H9 (cell line): ENCODE data around the gene NPTXR. TPM values are rescaled to one million over a fixed set of nuclear protein-coding genes. Genes with fewer than 3 reads are reported as not detected.

Experiments used
- DNase-seq: peaks from one replicate; pipeline ENCODE4 v3.0.0-alpha.2; 2017
- H2AFZ ChIP-seq: one replicate; pipeline ENCODE4 v1.6.1; 2013; ENCODE audit warnings: mild to moderate bottlenecking, low read length, control low read depth, moderate library complexity
- H2AK5ac ChIP-seq: 2 replicates; pipeline ENCODE4 v1.6.1; 2013; ENCODE audit warnings: low read length, control low read depth, mixed read lengths; ENCODE audit not compliant: insufficient read length
- H2BK120ac ChIP-seq: one replicate; pipeline ENCODE4 v1.6.1; 2013; ENCODE audit warnings: low read depth, mild to moderate bottlenecking, low read length, control low read depth, inconsistent platforms; ENCODE audit not compliant: poor library complexity, severe bottlenecking
- H2BK12ac ChIP-seq: 2 replicates; pipeline ENCODE4 v1.6.1; 2013; ENCODE audit warnings: low read length, control low read depth, mixed read lengths, low read depth; ENCODE audit not compliant: insufficient read length
- H2BK15ac ChIP-seq: 2 replicates; pipeline ENCODE4 v1.6.1; 2013; ENCODE audit warnings: low read depth, low read length, control low read depth
- H2BK20ac ChIP-seq: one replicate; pipeline ENCODE4 v1.6.1; 2013; ENCODE audit warnings: low read depth, mild to moderate bottlenecking, low read length, control low read depth, inconsistent platforms; ENCODE audit not compliant: poor library complexity, severe bottlenecking
- H2BK5ac ChIP-seq: 2 replicates; pipeline ENCODE4 v1.6.1; 2013; ENCODE audit warnings: low read length, control low read depth, mixed read lengths; ENCODE audit not compliant: insufficient read length
- H3K14ac ChIP-seq: 2 replicates; pipeline ENCODE4 v1.6.1; 2013; ENCODE audit warnings: low read length, control low read depth; ENCODE audit not compliant: insufficient read depth
- H3K18ac ChIP-seq: 2 replicates; pipeline ENCODE4 v1.6.1; 2013; ENCODE audit warnings: low read depth, mild to moderate bottlenecking, mixed read lengths, low read length, control low read depth; ENCODE audit not compliant: insufficient read length
- H3K23ac ChIP-seq: 2 replicates; pipeline ENCODE4 v1.6.1; 2013; ENCODE audit warnings: low read length, control low read depth, mixed read lengths, low read depth; ENCODE audit not compliant: insufficient read length
- H3K23me2 ChIP-seq: 2 replicates; pipeline ENCODE4 v1.6.1; 2013; ENCODE audit warnings: low read depth, mild to moderate bottlenecking, mixed read lengths, low read length, control low read depth; ENCODE audit not compliant: insufficient read length, poor library complexity, severe bottlenecking
- H3K27ac ChIP-seq: 2 replicates; pipeline ENCODE4 v1.5.1; 2013; ENCODE audit warnings: low read length, control low read depth, mixed read lengths, low read depth; ENCODE audit not compliant: insufficient read length
- H3K27me3 ChIP-seq: 2 replicates; pipeline ENCODE4 v1.6.1; 2013; ENCODE audit warnings: low read length, control low read depth, inconsistent platforms; ENCODE audit not compliant: insufficient read depth
- H3K4ac ChIP-seq: 2 replicates; pipeline ENCODE4 v1.6.1; 2013; ENCODE audit warnings: low read depth, mild to moderate bottlenecking, control low read depth, inconsistent platforms, low read length, moderate library complexity
- H3K4me1 ChIP-seq: 2 replicates; pipeline ENCODE4 v1.6.1; 2013; ENCODE audit warnings: low read length, control low read depth, inconsistent platforms; ENCODE audit not compliant: insufficient read depth
- H3K4me2 ChIP-seq: 2 replicates; pipeline ENCODE4 v1.6.1; 2013; ENCODE audit warnings: low read length, control low read depth, mixed read lengths; ENCODE audit not compliant: insufficient read length, insufficient read depth
- H3K56ac ChIP-seq: 2 replicates; pipeline ENCODE4 v1.6.1; 2013; ENCODE audit warnings: low read depth, mild to moderate bottlenecking, mixed read lengths, low read length, control low read depth; ENCODE audit not compliant: insufficient read length
- H3K79me1 ChIP-seq: 2 replicates; pipeline ENCODE4 v1.6.1; 2013; ENCODE audit warnings: low read depth, mild to moderate bottlenecking, moderate library complexity, low read length, control low read depth, inconsistent platforms; ENCODE audit not compliant: insufficient read depth, poor library complexity, severe bottlenecking
- H3K79me2 ChIP-seq: 2 replicates; pipeline ENCODE4 v1.6.1; 2013; ENCODE audit warnings: low read length, control low read depth, inconsistent platforms; ENCODE audit not compliant: insufficient read depth
- H3K9ac ChIP-seq: 2 replicates; pipeline ENCODE4 v1.6.1; 2013; ENCODE audit warnings: low read length, control low read depth, mixed read lengths; ENCODE audit not compliant: insufficient read length; ENCODE audit errors: extremely low read depth
- H3K9me3 ChIP-seq: one replicate; pipeline ENCODE4 v1.6.1; 2013; ENCODE audit warnings: low read depth, low read length, inconsistent platforms; ENCODE audit not compliant: control insufficient read depth
- H3T11ph ChIP-seq: one replicate; pipeline ENCODE4 v1.6.1; 2013; ENCODE audit warnings: mild to moderate bottlenecking, low read length, control low read depth, inconsistent platforms
- H4K20me1 ChIP-seq: one replicate; pipeline ENCODE4 v1.6.1; 2013; ENCODE audit not compliant: control insufficient read depth, insufficient read length, insufficient read depth
- H4K5ac ChIP-seq: 2 replicates; pipeline ENCODE4 v1.6.1; 2013; ENCODE audit warnings: low read depth, mild to moderate bottlenecking, mixed read lengths, low read length, control low read depth; ENCODE audit not compliant: insufficient read length
- H4K8ac ChIP-seq: replicated peaks from 2 replicates; pipeline ENCODE4 v1.6.1; 2013; ENCODE audit warnings: low read length, control low read depth, mixed read lengths, low read depth; ENCODE audit not compliant: insufficient read length
- H4K91ac ChIP-seq: 2 replicates; pipeline ENCODE4 v1.6.1; 2013; ENCODE audit warnings: low read depth, mild to moderate bottlenecking, moderate library complexity, mixed read lengths, low read length, control low read depth; ENCODE audit not compliant: insufficient read length
- H3K27ac Mint-ChIP-seq, 3 experiments: 2 replicates in 2 of 3; 3 replicates in 1 of 3; pipeline ENCODE4 v1.8.0; 2020 to 2021; ENCODE audit warnings: mixed read lengths in 3 of 3, mild to moderate bottlenecking in 1 of 3, moderate library complexity in 1 of 3
- H3K27me3 Mint-ChIP-seq: 2 replicates; pipeline ENCODE4 v1.8.0; 2021; ENCODE audit warnings: low read depth, mild to moderate bottlenecking, moderate library complexity, mixed read lengths
- H3K36me3 Mint-ChIP-seq, 3 experiments: 2 replicates in 2 of 3; 3 replicates in 1 of 3; pipeline ENCODE4 v1.8.0; 2020 to 2021; ENCODE audit warnings: low read depth in 3 of 3, mixed read lengths in 3 of 3; ENCODE audit not compliant: insufficient read depth in 1 of 3
- H3K4me1 Mint-ChIP-seq, 2 experiments: 2 replicates each; pipeline ENCODE4 v1.8.0; 2020; ENCODE audit warnings: mixed read lengths in 2 of 2
- H3K4me3 Mint-ChIP-seq, 2 experiments: 2 replicates in 1 of 2; 3 replicates in 1 of 2; pipeline ENCODE4 v1.8.0; 2020 to 2021; ENCODE audit warnings: mild to moderate bottlenecking in 2 of 2, mixed read lengths in 2 of 2, moderate library complexity in 1 of 2
- H3K9me3 Mint-ChIP-seq, 2 experiments: 2 replicates in 1 of 2; 3 replicates in 1 of 2; pipeline ENCODE4 v1.8.0; 2020; ENCODE audit warnings: mild to moderate bottlenecking in 2 of 2, mixed read lengths in 2 of 2, moderate library complexity in 1 of 2
- WGBS: extraction: QIAGEN DNeasy Blood & Tissue Kit; methylation state at CpG from one replicate; pipeline ENCODE4 v1.1.7; 2013; ENCODE audit warnings: missing lambda C conversion rate, low lambda C conversion rate, mixed read lengths; ENCODE audit not compliant: insufficient read length; ENCODE audit errors: extremely low coverage; 5-methylcytosine and 5-hydroxymethylcytosine counted together
- total RNA-seq: library from RNA; stranded (reverse); gene quantifications from 2 replicates; pipeline ENCODE4 v1.2.1, GENCODE V29; 2021
- TF ChIP-seq, protein P1 (sequence below): fragments of 200-600 bp; sonication (generic); conservative IDR thresholded peaks from 3 replicates; pipeline ENCODE4 v1.8.0; 2021; ENCODE audit warnings: antibody characterized with exemption, mild to moderate bottlenecking

The NPTXR gene
- total RNA-seq, 1 experiment from 2014 or later: 8.1 TPM

DNA sequence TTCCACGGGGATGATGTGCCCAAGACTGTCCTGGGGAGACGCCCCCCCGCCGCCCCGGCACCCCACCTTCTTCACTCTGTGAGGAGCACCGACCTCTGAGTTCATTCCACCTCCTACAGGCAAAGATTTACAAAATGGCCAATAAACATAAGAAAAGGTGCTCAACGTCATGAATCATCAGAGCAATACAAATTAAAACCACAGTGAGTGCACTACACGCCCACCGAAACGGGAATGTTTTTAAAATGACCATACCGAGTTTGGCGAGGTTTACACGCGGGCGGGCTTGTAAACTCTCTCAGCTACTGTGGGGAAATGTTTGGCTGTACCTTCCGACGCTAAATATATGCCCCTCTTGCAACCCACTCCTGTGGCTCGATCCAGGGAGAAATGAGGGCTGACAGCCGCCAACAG lies 7.9 kb downstream of the NPTXR start:
- TF ChIP-seq, protein P1, sequence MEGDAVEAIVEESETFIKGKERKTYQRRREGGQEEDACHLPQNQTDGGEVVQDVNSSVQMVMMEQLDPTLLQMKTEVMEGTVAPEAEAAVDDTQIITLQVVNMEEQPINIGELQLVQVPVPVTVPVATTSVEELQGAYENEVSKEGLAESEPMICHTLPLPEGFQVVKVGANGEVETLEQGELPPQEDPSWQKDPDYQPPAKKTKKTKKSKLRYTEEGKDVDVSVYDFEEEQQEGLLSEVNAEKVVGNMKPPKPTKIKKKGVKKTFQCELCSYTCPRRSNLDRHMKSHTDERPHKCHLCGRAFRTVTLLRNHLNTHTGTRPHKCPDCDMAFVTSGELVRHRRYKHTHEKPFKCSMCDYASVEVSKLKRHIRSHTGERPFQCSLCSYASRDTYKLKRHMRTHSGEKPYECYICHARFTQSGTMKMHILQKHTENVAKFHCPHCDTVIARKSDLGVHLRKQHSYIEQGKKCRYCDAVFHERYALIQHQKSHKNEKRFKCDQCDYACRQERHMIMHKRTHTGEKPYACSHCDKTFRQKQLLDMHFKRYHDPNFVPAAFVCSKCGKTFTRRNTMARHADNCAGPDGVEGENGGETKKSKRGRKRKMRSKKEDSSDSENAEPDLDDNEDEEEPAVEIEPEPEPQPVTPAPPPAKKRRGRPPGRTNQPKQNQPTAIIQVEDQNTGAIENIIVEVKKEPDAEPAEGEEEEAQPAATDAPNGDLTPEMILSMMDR: no peak
- Histone ChIP-seq H2BK12ac (no peak overlapping the region), H2AK5ac (no peak overlapping the region), H3K4me2 (peak overlapping the region; percentile 2), H3K4ac (no peak overlapping the region), H3K23ac (no peak overlapping the region), H2BK20ac (no peak overlapping the region), H3K27me3 (no peaks in the 10 kb centered on the region), H3K27ac (no peak overlapping the region), H4K8ac (no peak overlapping the region), H3K56ac (no peak overlapping the region), H4K91ac (no peak overlapping the region), H2BK5ac (no peak overlapping the region), H3K4me1 (peaks cover 10% of the 10 kb centered on the region; the same call in 1 of the 2 replicates), H3K14ac (no peak overlapping the region), H3K9ac (no peak overlapping the region), H4K5ac (no peak overlapping the region), H3K9me3 (no peaks in the 10 kb centered on the region), H2BK120ac (no peak overlapping the region), H3K23me2 (no peaks in the 10 kb centered on the region), H4K20me1 (no peaks in the 10 kb centered on the region), H2AFZ (no peak overlapping the region), H3K79me1 (no peaks in the 10 kb centered on the region), H3K79me2 (peaks cover 2% of the 10 kb centered on the region; the same call in 1 of the 2 replicates), H3T11ph (no peak overlapping the region), H3K18ac (no peak overlapping the region), H2BK15ac (no peak overlapping the region)
- Mint-ChIP-seq H3K36me3 (no peaks in the 10 kb centered on the region; a peak in 1 of 7 replicates), H3K4me3 (no peak overlapping the region; a peak in 1 of 5 replicates), H3K9me3 (no peaks in the 10 kb centered on the region), H3K4me1 (peaks cover 46 to 52% of the 10 kb centered on the region in 2 experiments), H3K27me3 (peaks cover 26% of the 10 kb centered on the region), H3K27ac (no peak overlapping the region; a peak in 1 of 7 replicates)
- DNase-seq: no peak
- WGBS: no CpG with 5 or more reads among the region's 19 CpGs
